Right atrium auricular region (tissue), 2 donors: ENCODE results near the gene SCUBE2. TPM values are rescaled to one million over a fixed set of nuclear protein-coding genes. Genes with fewer than 3 reads are reported as not detected.

Source experiments
- DNase-seq: peaks from one replicate; pipeline ENCODE4 v3.0.0-alpha.2; 2019; ENCODE audit warnings: low spot score
- H3K27ac ChIP-seq, 2 donors: fragments of 200-600 bp; sonication (generic); 1 replicate in 1 of 2; 2 replicates in 1 of 2; pipeline ENCODE4 v1.5.1; 2016 to 2019
- H3K27me3 ChIP-seq, 2 donors: fragments of 200-600 bp; sonication (generic); one replicate each; pipeline versions ENCODE4 v1.5.1 to v1.6.0; 2017 to 2019
- H3K36me3 ChIP-seq: fragments of 200-600 bp; sonication (generic); one replicate; pipeline ENCODE4 v1.5.1; 2016
- H3K4me1 ChIP-seq, 2 donors: fragments of 200-600 bp; sonication (generic); one replicate each; pipeline versions ENCODE4 v1.5.1 to v1.6.0; 2017 to 2019
- H3K4me3 ChIP-seq, 2 donors: fragments of 200-600 bp; sonication (generic); 1 replicate in 1 of 2; 2 replicates in 1 of 2; pipeline ENCODE4 v1.5.1; 2017 to 2019; ENCODE audit warnings: mild to moderate bottlenecking in 1 of 2, moderate library complexity in 1 of 2
- H3K9me3 ChIP-seq, 2 donors: fragments of 200-600 bp; sonication (generic); one replicate each; pipeline ENCODE4 v1.5.1; 2019
- CTCF ChIP-seq, 2 donors: fragments of 200-600 bp; sonication (generic); IDR thresholded peaks; one replicate each; pipeline ENCODE4 v1.5.1; 2019; ENCODE audit warnings: antibody characterized with exemption in 2 of 2
- total RNA-seq, 2 donors: library from RNA; depleted of rRNA; stranded (reverse); fragments of >200 nt; gene quantifications; one replicate each; pipeline ENCODE4 v1.1.0, GENCODE V29; 2016

The SCUBE2 gene
- total RNA-seq, 2 donors from 2014 or later, result 0.63 to 1.6 TPM

GRCh38 chr11:9047964-9048523, 43.4 kb downstream of the SCUBE2 start:
- no peaks in the 10 kb centered on the region for H3K27me3 ChIP-seq
- peak overlapping the region in 1 of 2 donors; percentile 19 for H3K27ac ChIP-seq
- H3K4me1 ChIP-seq, result peaks cover 0 to 10% of the 10 kb centered on the region in 2 donors
- TF ChIP-seq CTCF (IDR thresholded peaks at IDR 0.05), result no peak
- no peaks in the 10 kb centered on the region for H3K9me3 ChIP-seq
- H3K4me3 ChIP-seq, result peak overlapping the region in 1 of 2 donors; percentile 12
- H3K36me3 ChIP-seq, result no peaks in the 10 kb centered on the region
- DNase-seq, result no peak

DNA sequence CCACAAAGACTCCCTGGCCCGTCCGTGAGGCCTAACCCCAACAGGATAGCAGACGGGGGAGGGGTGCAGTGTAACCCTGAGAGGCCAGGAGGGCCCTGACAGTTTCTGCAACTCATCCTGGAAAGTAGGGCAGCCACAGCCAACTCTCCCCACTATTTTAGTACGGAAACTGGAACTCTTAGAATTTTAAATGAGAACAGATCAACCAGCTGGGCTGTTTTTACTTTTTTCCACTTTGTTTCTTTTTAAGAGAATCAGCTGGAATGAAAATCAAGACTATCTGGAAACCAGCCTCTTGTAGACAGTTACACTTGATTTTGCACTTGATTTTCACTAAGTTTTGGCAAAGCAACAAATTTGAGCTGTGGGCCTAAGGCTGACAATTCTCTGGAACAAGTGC, 44.9 kb downstream of the SCUBE2 start:
- no peak for TF ChIP-seq CTCF (IDR thresholded peaks at IDR 0.05)
- no peaks in the 10 kb centered on the region for H3K27me3 ChIP-seq
- no peaks in the 10 kb centered on the region for H3K36me3 ChIP-seq
- peaks cover 0 to 10% of the 10 kb centered on the region in 2 donors for H3K4me1 ChIP-seq
- no peaks in the 10 kb centered on the region for H3K9me3 ChIP-seq
- no peak for DNase-seq
- no peak overlapping the region for H3K27ac ChIP-seq
- H3K4me3 ChIP-seq, result no peak overlapping the region

DNA sequence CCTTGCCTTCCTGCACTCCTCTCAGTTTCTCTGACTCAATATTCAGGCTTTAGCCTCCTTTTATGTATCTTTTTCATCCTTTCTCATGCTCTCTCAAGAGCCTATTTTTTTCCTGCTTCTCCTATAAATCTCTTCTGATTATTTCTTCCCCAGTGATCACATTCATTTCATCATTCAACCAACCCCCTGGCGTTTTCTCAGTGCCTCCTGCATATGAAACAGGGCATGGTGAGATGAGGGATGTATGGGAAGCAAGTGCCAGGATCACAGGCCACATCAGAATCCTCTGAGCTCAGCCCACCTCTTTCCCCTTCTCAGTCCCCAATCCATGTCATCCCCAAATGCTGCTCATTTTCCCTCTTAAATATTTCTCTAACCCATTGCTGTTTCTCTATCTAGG, 48.9 kb downstream of the SCUBE2 start:
- no peak overlapping the region for H3K27ac ChIP-seq
- H3K4me3 ChIP-seq, result no peak overlapping the region
- H3K27me3 ChIP-seq, result no peaks in the 10 kb centered on the region
- no peaks in the 10 kb centered on the region for H3K9me3 ChIP-seq
- DNase-seq, result no peak
- H3K36me3 ChIP-seq, result no peaks in the 10 kb centered on the region
- H3K4me1 ChIP-seq, result peaks cover 0 to 7% of the 10 kb centered on the region in 2 donors
- TF ChIP-seq CTCF (IDR thresholded peaks at IDR 0.05), result no peak

- peaks cover 0 to 3% of the 10 kb centered on the region in 2 donors for H3K4me1 ChIP-seq
- no peak overlapping the region for H3K27ac ChIP-seq
- no peaks in the 10 kb centered on the region for H3K9me3 ChIP-seq
- H3K27me3 ChIP-seq, result no peaks in the 10 kb centered on the region
- DNase-seq, result no peak
- no peak overlapping the region for H3K4me3 ChIP-seq
- no peaks in the 10 kb centered on the region for H3K36me3 ChIP-seq
- no peak for TF ChIP-seq CTCF (IDR thresholded peaks at IDR 0.05)
Observed at GRCh38 chr11:9041747-9042146, 49.7 kb downstream of the SCUBE2 start.

GRCh38 chr11:9040410-9040809, 51.0 kb downstream of the SCUBE2 start:
- no peaks in the 10 kb centered on the region for H3K27me3 ChIP-seq
- DNase-seq, result no peak
- no peaks in the 10 kb centered on the region for H3K36me3 ChIP-seq
- H3K27ac ChIP-seq, result no peak overlapping the region
- H3K4me3 ChIP-seq, result no peak overlapping the region
- no peaks in the 10 kb centered on the region for H3K4me1 ChIP-seq
- TF ChIP-seq CTCF (IDR thresholded peaks at IDR 0.05), result no peak
- H3K9me3 ChIP-seq, result no peaks in the 10 kb centered on the region

- no peaks in the 10 kb centered on the region for H3K27me3 ChIP-seq
- no peak for TF ChIP-seq CTCF (IDR thresholded peaks at IDR 0.05)
- DNase-seq, result no peak
Observed at GRCh38 chr11:9039863-9040262, 51.5 kb downstream of the SCUBE2 start.

More at GRCh38 chr11:9039863-9040262, 51.5 kb downstream of the SCUBE2 start:
- no peak overlapping the region for H3K4me3 ChIP-seq
- H3K36me3 ChIP-seq, result no peaks in the 10 kb centered on the region
- H3K4me1 ChIP-seq, result no peaks in the 10 kb centered on the region
- no peaks in the 10 kb centered on the region for H3K9me3 ChIP-seq
- no peak overlapping the region for H3K27ac ChIP-seq
